Activated CD4-positive, alpha-beta memory T cell treated with anti-CD3 and anti-CD28 coated beads for 36 hours (primary cell): Measurements from ENCODE around the gene FBXO33. TPM values are rescaled to one million over a fixed set of nuclear protein-coding genes. Genes with fewer than 3 reads are reported as not detected.
A peak's percentile ranks its signal among the peaks of the same experiment; 100 is the strongest.

Experiments used
- CTCF ChIA-PET: fragments of 350-600 bp; sonication (Branson Sonifier 250); formaldehyde crosslinking; loops from one replicate; lab custom pipeline; 2021; ENCODE audit warnings: antibody characterized with exemption, inconsistent platforms; lab: Charles Lee
- POLR2A ChIA-PET: fragments of 350-600 bp; sonication (Branson Sonifier 250); formaldehyde crosslinking; loops from one replicate; lab custom pipeline; 2021; ENCODE audit warnings: antibody characterized with exemption; lab: Charles Lee
- DNase-seq: peaks from one replicate; pipeline ENCODE4 v3.0.0-alpha.2; 2020
- H3K27ac Mint-ChIP-seq: one replicate; pipeline ENCODE4 v1.8.0; 2021; ENCODE audit warnings: mixed read lengths
- H3K27me3 Mint-ChIP-seq: one replicate; pipeline ENCODE4 v1.8.0; 2021; ENCODE audit warnings: mixed read lengths
- H3K36me3 Mint-ChIP-seq: one replicate; pipeline ENCODE4 v1.8.0; 2021; ENCODE audit warnings: mixed read lengths
- H3K4me1 Mint-ChIP-seq: one replicate; pipeline ENCODE4 v1.8.0; 2021; ENCODE audit warnings: low read depth, mixed read lengths
- H3K4me3 Mint-ChIP-seq: one replicate; pipeline ENCODE4 v1.8.0; 2021; ENCODE audit warnings: mild to moderate bottlenecking, mixed read lengths
- H3K9me3 Mint-ChIP-seq: one replicate; pipeline ENCODE4 v1.8.0; 2021; ENCODE audit warnings: mixed read lengths
- intact Hi-C: fragments of 100-400 bp; cut with micrococcal nuclease; formaldehyde crosslinking; loops from one replicate; pipeline ENCODE4 v1.15.1; 2023
- total RNA-seq, 2 experiments: library from RNA; stranded (reverse); gene quantifications; one replicate each; pipeline ENCODE4 v1.2.3, GENCODE V29; 2021

The FBXO33 gene
- total RNA-seq, 2 experiments from 2014 or later, result 17.4 to 18.8 TPM

DNA sequence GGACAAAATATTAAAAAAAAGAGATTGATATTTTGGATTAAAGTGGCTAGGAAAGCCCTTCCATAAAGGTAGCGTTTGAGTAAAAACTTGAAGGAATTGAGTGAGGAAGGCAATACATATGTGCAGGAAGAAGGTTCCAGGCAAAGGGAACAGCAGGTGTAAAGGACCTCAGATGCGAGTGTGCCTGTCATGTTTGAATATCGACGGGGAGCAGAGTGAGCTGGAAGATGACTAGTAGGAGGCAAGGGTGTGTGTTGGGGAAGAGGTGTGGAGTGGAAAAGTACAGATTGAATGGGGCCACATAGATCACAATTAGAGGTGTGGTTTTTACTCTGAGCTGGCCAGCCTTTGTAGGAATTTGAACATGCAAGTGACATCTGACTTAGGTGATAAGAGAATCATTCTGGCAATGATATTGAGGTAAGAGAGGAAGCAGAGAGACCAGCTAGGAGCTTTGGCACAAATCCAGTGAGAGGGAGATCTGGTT is 15.0 kb upstream of the FBXO33 start:
- no peaks in the 10 kb centered on the region for H3K27me3 Mint-ChIP-seq
- POLR2A ChIA-PET, result interaction anchor here (2.4 kb wide), 1 partner anchor 14 kb away, joined by 9 read pairs; the partner anchor contains the start of gene FBXO33
- H3K36me3 Mint-ChIP-seq, result no peaks in the 10 kb centered on the region
- no peak for DNase-seq
- intact Hi-C loops, result no loop called here
- CTCF ChIA-PET, result interaction anchor here (0.7 to 0.9 kb wide), 2 partner anchors 14 to 28 kb away, joined by 3 to 5 read pairs; partner anchors contain the start of gene FBXO33
- H3K4me1 Mint-ChIP-seq, result peaks cover 43% of the 10 kb centered on the region
- H3K27ac Mint-ChIP-seq, result no peak overlapping the region
- H3K9me3 Mint-ChIP-seq, result no peaks in the 10 kb centered on the region
- H3K4me3 Mint-ChIP-seq, result no peak overlapping the region

DNA sequence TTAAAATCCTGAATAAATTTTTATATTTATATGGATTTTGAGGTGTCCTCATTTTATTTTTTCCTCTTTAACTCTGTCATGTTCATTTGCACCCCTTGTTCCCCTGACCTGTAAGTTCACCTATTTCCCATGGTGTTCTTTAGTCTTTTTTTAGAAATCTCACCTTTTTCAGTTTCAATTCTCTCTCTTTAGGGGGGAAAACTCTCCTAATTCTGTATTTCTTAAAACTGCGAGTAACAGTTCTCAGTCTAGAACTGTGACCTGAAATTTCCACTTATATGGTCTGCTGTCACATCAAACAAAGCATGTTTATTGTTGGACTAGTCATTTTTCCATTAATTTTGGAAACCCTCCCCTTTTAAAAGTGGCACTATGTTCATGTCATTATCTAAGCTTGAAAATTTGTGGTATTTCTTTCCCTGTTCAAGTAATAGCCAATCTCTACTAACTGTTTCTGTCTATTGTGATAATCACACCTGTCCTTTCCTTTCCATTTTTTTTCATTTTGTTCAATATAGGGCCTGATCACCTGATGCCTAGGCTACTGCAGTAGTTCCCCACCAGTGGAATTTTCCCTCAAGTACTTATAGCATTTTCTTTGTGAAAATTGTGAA is 14.0 kb upstream of the FBXO33 start:
- no peak for DNase-seq
- intact Hi-C loops, result no loop called here
- H3K4me3 Mint-ChIP-seq, result peak overlapping the region; percentile 1
- no peaks in the 10 kb centered on the region for H3K27me3 Mint-ChIP-seq
- H3K36me3 Mint-ChIP-seq, result peaks cover 2% of the 10 kb centered on the region
- peaks cover 3% of the 10 kb centered on the region for H3K9me3 Mint-ChIP-seq
- H3K27ac Mint-ChIP-seq, result no peak overlapping the region
- H3K4me1 Mint-ChIP-seq, result peaks cover 33% of the 10 kb centered on the region
- ChIA-PET POLR2A (interaction anchor here (0.6 kb wide), 1 partner anchor 223 kb away, joined by 3 read pairs; no protein-coding TSS in a partner anchor), CTCF (no interaction called here)

DNA sequence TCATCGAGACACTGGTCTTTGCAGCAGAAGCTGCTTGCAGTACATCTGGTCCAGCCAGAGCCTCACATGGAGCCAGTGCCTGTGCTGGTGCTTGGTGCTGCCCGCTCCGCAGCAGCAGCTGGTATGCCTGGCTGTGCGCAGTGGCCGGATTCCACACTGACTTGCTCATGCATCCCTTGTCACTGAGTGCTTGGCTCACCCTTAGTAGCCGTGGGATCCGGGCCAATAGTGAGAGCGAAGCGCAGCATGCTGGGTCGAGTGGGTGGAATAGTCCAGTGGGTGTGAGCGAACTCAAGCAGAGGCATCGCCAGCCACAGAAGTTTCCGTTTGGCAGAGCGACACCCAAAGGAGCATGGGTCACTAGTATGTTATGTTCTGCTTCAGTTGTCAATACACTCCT is 10.1 kb upstream of the FBXO33 start:
- POLR2A ChIA-PET, result interaction anchor here (1.3 kb wide), 1 partner anchor 9 kb away, joined by 5 read pairs; no protein-coding TSS in a partner anchor
- intact Hi-C loops, result no loop called here
- Mint-ChIP-seq H3K36me3 (peaks cover 2% of the 10 kb centered on the region), H3K4me3 (no peak overlapping the region), H3K9me3 (peaks cover 3% of the 10 kb centered on the region), H3K27me3 (no peaks in the 10 kb centered on the region), H3K27ac (no peak overlapping the region), H3K4me1 (peaks cover 18% of the 10 kb centered on the region)
- no peak for DNase-seq
- CTCF ChIA-PET, result interaction anchor here (0.6 kb wide), 2 partner anchors 63 to 1198 kb away, joined by 3 to 5 read pairs; no protein-coding TSS in a partner anchor

DNA sequence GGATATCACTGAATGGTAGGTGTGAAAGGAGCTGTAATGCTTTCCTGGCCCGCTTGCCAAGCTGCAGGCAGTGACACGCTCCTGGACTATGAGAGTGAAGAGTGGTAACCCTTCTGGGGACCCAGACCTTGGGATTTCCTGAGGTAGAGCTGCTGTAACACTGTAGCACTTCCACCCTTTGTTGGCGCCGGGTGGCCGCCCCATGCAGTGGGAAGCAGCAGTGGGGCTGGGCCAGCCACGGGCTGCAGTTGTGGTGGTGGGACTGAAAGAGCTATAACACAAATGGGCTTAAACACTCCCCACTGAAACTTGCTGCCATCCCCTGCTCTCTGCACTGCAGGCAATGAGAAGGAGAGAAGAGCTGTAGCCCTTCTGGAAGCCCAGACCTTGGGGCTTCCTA is 9.6 kb upstream of the FBXO33 start:
- POLR2A ChIA-PET, result interaction anchor here (1.3 kb wide), 1 partner anchor 9 kb away, joined by 5 read pairs; no protein-coding TSS in a partner anchor
- Mint-ChIP-seq H3K27me3 (no peaks in the 10 kb centered on the region), H3K4me3 (no peak overlapping the region), H3K9me3 (peaks cover 3% of the 10 kb centered on the region), H3K36me3 (peaks cover 2% of the 10 kb centered on the region), H3K27ac (no peak overlapping the region), H3K4me1 (peaks cover 13% of the 10 kb centered on the region)
- CTCF ChIA-PET, result no interaction called here
- intact Hi-C loops, result no loop called here
- no peak for DNase-seq

DNA sequence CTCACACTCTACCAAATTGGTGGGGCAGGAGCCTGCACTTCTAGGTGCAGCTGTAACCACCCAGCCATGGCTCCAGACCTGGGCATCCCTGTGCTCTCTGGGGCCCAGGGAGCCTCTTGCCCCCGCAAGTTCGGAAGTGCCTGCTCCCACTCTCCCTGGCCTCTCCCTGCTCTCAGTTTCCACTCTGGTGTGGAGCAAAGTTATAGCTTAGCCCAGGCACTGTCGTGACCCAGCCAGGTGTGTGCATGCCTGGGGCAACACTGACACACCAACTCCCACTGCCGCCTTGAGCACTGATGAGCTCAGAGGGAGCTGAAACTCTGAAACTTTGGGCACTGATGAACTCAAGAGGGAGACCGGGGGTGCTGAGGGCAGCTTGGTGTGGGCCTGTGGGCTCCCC is 8.7 kb upstream of the FBXO33 start:
- no peak overlapping the region for H3K4me3 Mint-ChIP-seq
- no peak overlapping the region for H3K27ac Mint-ChIP-seq
- no peaks in the 10 kb centered on the region for H3K27me3 Mint-ChIP-seq
- intact Hi-C loops, result no loop called here
- H3K9me3 Mint-ChIP-seq, result peaks cover 3% of the 10 kb centered on the region
- DNase-seq, result no peak
- peaks cover 5% of the 10 kb centered on the region for H3K4me1 Mint-ChIP-seq
- ChIA-PET CTCF (no interaction called here), POLR2A (no interaction called here)
- peaks cover 2% of the 10 kb centered on the region for H3K36me3 Mint-ChIP-seq

DNA sequence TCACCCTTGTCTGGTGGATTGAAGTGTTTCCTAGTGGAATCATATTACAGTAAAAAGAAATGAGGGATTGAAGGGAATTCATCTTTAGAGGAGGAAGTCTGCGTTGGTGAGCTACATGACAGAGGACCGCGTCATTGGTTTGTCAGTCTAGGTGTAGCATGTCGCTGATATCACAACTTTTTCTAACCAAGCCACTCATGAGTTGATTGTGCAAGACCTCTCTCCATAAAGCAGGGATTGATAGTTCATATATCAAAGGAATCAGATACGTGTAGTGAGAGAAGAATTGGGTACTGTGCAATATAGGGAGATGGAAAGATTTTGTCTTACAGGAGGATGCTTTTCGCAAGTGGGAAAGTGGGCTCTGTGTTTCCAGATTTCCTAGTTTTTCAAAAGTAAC is 3.0 kb upstream of the FBXO33 start:
- ChIA-PET CTCF (interaction anchor here (1.8 kb wide), 1 partner anchor 204 kb away, joined by 5 read pairs; no protein-coding TSS in a partner anchor), POLR2A (no interaction called here)
- Mint-ChIP-seq H3K27me3 (no peaks in the 10 kb centered on the region), H3K36me3 (peaks cover 6% of the 10 kb centered on the region), H3K27ac (no peak overlapping the region), H3K4me1 (peaks cover 17% of the 10 kb centered on the region), H3K4me3 (no peak overlapping the region), H3K9me3 (no peaks in the 10 kb centered on the region)
- intact Hi-C loops, result loop anchor here (10.0 kb wide), 1 partner anchor 1360 kb away; no protein-coding TSS in a partner anchor
- no peak for DNase-seq

DNA sequence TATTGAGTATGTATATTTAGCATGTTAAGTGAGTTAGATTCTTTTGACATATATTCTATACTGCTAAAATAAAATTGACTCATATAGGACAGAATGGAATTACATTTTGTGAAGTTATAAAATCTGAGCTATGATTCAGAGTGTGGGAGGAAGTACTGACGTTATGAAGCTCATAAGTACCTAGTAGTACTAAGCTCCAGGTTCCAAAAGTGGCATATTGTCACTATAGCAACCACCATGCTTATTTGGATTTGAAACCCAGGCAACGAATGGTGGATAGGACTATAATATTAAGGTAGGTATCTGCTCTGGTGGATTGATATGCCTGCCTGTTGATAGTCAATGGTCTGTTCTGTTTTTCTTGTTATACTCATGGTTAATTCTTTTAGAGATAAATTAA is 2.2 kb upstream of the FBXO33 start:
- intact Hi-C loops, result loop anchor here (5.0 to 10.0 kb wide), 2 partner anchors 37 to 1360 kb away; no protein-coding TSS in a partner anchor
- H3K36me3 Mint-ChIP-seq, result peaks cover 6% of the 10 kb centered on the region
- no peak for DNase-seq
- H3K27ac Mint-ChIP-seq, result no peak overlapping the region
- no peak overlapping the region for H3K4me3 Mint-ChIP-seq
- H3K9me3 Mint-ChIP-seq, result no peaks in the 10 kb centered on the region
- H3K4me1 Mint-ChIP-seq, result peaks cover 25% of the 10 kb centered on the region
- H3K27me3 Mint-ChIP-seq, result no peaks in the 10 kb centered on the region
- POLR2A ChIA-PET, result no interaction called here
- CTCF ChIA-PET, result interaction anchor here (0.6 to 1.8 kb wide), 2 partner anchors 203 to 332 kb away, joined by 3 to 5 read pairs; no protein-coding TSS in a partner anchor

DNA sequence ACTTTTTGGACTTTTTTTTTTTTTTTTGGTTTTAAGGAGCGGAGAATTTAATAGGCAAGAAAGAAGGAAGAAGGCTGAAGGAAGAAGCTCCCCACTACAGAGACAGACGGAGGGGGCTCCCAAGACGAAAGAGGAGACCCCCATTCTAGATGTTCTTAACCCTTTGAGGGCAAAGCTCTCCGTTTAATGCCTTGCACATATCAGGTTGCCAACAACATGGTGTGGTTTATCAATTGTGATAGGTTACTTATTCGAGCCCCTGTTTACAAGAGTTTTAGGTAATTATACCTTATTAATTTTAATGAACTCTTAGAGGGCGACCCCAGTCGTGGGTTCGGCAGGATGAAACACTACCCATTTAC is 1.2 kb upstream of the FBXO33 start:
- peaks cover 33% of the 10 kb centered on the region for H3K4me1 Mint-ChIP-seq
- no peak for DNase-seq
- intact Hi-C loops, result loop anchor here (5.0 to 10.0 kb wide), 2 partner anchors 36 to 1359 kb away; no protein-coding TSS in a partner anchor
- peak overlapping the region; percentile 99 for H3K4me3 Mint-ChIP-seq
- peak overlapping the region; percentile 100 for H3K27ac Mint-ChIP-seq
- peaks cover 6% of the 10 kb centered on the region for H3K36me3 Mint-ChIP-seq
- POLR2A ChIA-PET, result interaction anchor here (1.2 to 2.8 kb wide), 6 partner anchors 9 to 319 kb away, joined by 3 to 14 read pairs (median 10); partner anchors contain the start of gene GEMIN2
- H3K9me3 Mint-ChIP-seq, result no peaks in the 10 kb centered on the region
- H3K27me3 Mint-ChIP-seq, result no peaks in the 10 kb centered on the region
- CTCF ChIA-PET, result interaction anchor here (1.8 kb wide), 1 partner anchor 14 kb away, joined by 5 read pairs; no protein-coding TSS in a partner anchor

DNA sequence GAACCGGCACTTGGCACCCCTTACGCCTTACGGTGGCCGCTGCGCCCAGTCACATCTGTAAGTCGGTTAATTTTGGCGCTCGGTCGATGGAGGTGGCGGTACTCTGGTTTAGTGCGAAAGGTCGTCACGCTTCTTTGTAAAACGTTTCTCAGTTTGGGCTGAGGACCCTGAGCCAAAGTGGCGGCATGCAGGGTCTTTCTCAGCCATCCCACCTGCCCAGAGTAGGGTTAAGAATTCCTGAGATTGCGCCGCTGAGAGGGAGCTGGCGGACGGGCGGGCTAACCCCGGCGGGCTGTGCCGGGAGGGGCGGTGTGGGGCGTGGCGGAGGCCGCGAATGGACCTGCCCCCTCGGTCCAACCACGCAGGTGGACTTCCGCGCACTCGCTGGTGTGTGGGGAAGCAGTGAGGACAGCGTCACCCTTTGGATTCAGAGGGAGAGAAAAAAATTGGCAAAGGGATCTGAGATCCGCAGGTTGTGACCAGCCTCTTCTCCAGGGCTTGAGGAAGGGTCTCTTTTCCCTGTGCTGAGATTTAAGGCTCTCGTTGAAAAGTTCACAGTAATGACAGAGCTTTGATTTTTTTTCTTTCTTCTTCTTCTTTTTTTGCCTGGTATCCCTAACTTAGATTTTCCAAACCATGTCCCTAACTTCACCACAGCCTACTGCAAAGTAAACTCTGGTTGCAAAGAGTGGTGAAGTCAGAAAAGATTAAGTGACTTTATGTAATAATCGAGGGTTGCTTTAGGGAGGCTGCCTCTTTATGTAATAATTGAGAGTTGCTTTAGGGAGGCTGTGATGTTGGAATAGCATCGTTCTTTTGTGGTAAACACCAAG is 602 bp upstream of the FBXO33 start:
- intact Hi-C loops, result loop anchor here (1.0 to 10.0 kb wide), 9 partner anchors 15 to 1358 kb away; partner anchors contain the start of genes PNN, SEC23A and TRAPPC6B
- H3K36me3 Mint-ChIP-seq, result peaks cover 6% of the 10 kb centered on the region
- peak overlapping the region; percentile 100 for H3K27ac Mint-ChIP-seq
- CTCF ChIA-PET, result interaction anchor here (1.5 to 1.8 kb wide), 2 partner anchors 15 to 325 kb away, joined by 3 to 5 read pairs; no protein-coding TSS in a partner anchor
- peak overlapping the region; percentile 99 for H3K4me3 Mint-ChIP-seq
- peak; percentile 83 for DNase-seq
- POLR2A ChIA-PET, result interaction anchor here (0.6 to 2.8 kb wide), 14 partner anchors 9 to 330 kb away, joined by 3 to 22 read pairs (median 8); partner anchors contain the start of genes GEMIN2, PNN, SEC23A and TRAPPC6B
- H3K4me1 Mint-ChIP-seq, result peaks cover 35% of the 10 kb centered on the region
- no peaks in the 10 kb centered on the region for H3K27me3 Mint-ChIP-seq
- no peaks in the 10 kb centered on the region for H3K9me3 Mint-ChIP-seq

DNA sequence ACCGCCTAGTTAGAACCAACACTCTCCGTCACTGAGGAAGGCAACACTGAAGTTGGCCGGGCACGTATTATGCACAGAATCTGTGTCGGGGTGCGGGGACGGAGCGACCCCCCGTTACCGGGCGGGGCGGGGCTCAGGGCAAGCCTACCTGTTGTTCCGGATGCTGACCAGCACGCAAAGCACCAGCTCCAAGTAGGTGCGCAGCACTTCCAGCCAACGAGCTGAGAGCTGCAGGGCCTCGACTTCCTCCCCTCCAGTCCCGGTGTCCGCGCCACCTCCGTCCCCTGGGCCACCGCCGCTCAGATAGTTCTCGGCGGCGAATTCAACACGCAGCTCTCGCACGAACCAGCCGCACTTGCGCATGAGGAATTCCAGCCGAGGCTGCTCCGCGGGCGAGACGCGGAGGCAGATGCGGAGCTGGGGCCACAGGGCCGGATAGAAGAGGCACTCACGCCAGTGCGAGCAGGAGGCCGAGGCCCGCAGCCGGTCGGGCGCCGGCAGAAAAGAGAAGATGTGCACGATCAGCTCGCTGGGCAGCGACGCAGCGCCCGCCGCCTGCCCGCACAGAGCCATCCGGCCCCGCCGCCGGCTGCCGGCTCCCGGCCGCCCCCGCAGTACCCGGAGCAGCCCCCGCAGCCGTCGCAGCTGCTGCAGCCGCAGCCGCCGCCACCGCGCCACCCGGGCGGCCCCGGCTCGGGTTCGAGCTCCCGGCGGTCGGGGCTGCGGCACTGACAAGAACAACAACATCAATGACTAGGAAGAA is 636 bp downstream of the FBXO33 start:
- DNase-seq, result peak; percentile 65
- CTCF ChIA-PET, result interaction anchor here (1.5 kb wide), 1 partner anchor 324 kb away, joined by 3 read pairs; no protein-coding TSS in a partner anchor
- Mint-ChIP-seq H3K9me3 (no peaks in the 10 kb centered on the region), H3K27ac (peak overlapping the region; percentile 100), H3K4me1 (peaks cover 42% of the 10 kb centered on the region), H3K27me3 (no peaks in the 10 kb centered on the region), H3K4me3 (peak overlapping the region; percentile 99), H3K36me3 (peaks cover 6% of the 10 kb centered on the region)
- intact Hi-C loops, result loop anchor here (1.0 to 10.0 kb wide), 10 partner anchors 17 to 1357 kb away; partner anchors contain the start of genes PNN, SEC23A and TRAPPC6B
- POLR2A ChIA-PET, result interaction anchor here (1.2 to 2.8 kb wide), 10 partner anchors 40 to 329 kb away, joined by 3 to 22 read pairs (median 10); partner anchors contain the start of genes GEMIN2, PNN, SEC23A and TRAPPC6B
